OCI-LY1 (cell line): Measurements from ENCODE around the gene SLC16A3.

ENCODE experiments used
- H2AFZ ChIP-seq: fragments of 200-600 bp; sonication (generic), shearing (Covaris generic); 2 replicates; pipeline ENCODE4 v1.6.0; 2014; ENCODE audit warnings: antibody characterized with exemption, mild to moderate bottlenecking, low read length
- H3F3A ChIP-seq: fragments of 200-600 bp; sonication (generic), shearing (Covaris generic); 2 replicates; pipeline ENCODE4 v1.6.0; 2014; ENCODE audit warnings: mild to moderate bottlenecking, antibody characterized with exemption, low read length, moderate library complexity; ENCODE audit not compliant: insufficient read depth
- H3K27ac ChIP-seq: fragments of 200-600 bp; sonication (generic); 2 replicates; pipeline ENCODE4 v1.5.1; 2014; ENCODE audit warnings: low read length, mixed run types, mild to moderate bottlenecking, low read depth; ENCODE audit not compliant: poor library complexity, severe bottlenecking
- H3K27me3 ChIP-seq: fragments of 200-600 bp; sonication (generic); 2 replicates; pipeline ENCODE4 v1.6.0; 2014; ENCODE audit warnings: antibody characterized with exemption, mild to moderate bottlenecking, low read length, moderate library complexity; ENCODE audit not compliant: insufficient read depth
- H3K36me3 ChIP-seq: fragments of 200-600 bp; sonication (generic); 2 replicates; pipeline ENCODE4 v1.6.1; 2014; ENCODE audit warnings: mild to moderate bottlenecking, antibody characterized with exemption, low read length, moderate library complexity, mixed read lengths; ENCODE audit not compliant: insufficient read depth
- H3K4me1 ChIP-seq: fragments of 200-600 bp; sonication (generic); 2 replicates; pipeline ENCODE4 v1.5.1; 2014; ENCODE audit warnings: mild to moderate bottlenecking, low read length, moderate library complexity; ENCODE audit not compliant: insufficient read depth, severe bottlenecking
- H3K4me2 ChIP-seq: fragments of 200-600 bp; sonication (generic), shearing (Covaris generic); 2 replicates; pipeline ENCODE4 v1.6.1; 2014; ENCODE audit warnings: low read length
- H3K4me3 ChIP-seq: fragments of 200-600 bp; sonication (generic); 2 replicates; pipeline ENCODE4 v1.5.1; 2014; ENCODE audit warnings: low read length, low read depth, mild to moderate bottlenecking, mixed read lengths; ENCODE audit not compliant: poor library complexity, severe bottlenecking
- H3K79me2 ChIP-seq: fragments of 200-600 bp; shearing (Covaris generic); 2 replicates; pipeline ENCODE4 v1.6.1; 2016; ENCODE audit warnings: mixed run types, low read length, mixed read lengths; ENCODE audit not compliant: insufficient read depth
- H3K9ac ChIP-seq: fragments of 200-600 bp; sonication (generic), shearing (Covaris generic); 2 replicates; pipeline ENCODE4 v1.6.1; 2014; ENCODE audit warnings: mild to moderate bottlenecking, low read length, mixed read lengths
- H3K9me2 ChIP-seq: fragments of 200-600 bp; sonication (generic), shearing (Covaris generic); 2 replicates; pipeline ENCODE4 v1.6.1; 2014; ENCODE audit warnings: low read depth, mild to moderate bottlenecking, low read length, mixed read lengths
- H3K9me3 ChIP-seq: fragments of 200-600 bp; shearing (Covaris generic); 2 replicates; pipeline ENCODE4 v1.6.1; 2014; ENCODE audit warnings: low read length, mixed read lengths
- H4K20me1 ChIP-seq: fragments of 200-600 bp; sonication (generic), shearing (Covaris generic); 2 replicates; pipeline ENCODE4 v1.6.0; 2016; ENCODE audit warnings: mild to moderate bottlenecking, low read length; ENCODE audit not compliant: insufficient read depth
- CTCF ChIP-seq: fragments of 200-600 bp; sonication (generic), shearing (Covaris generic); IDR thresholded peaks from 2 replicates; pipeline ENCODE4 v1.5.1; 2017; ENCODE audit warnings: mild to moderate bottlenecking, antibody characterized with exemption, low read length, moderate library complexity, mixed read lengths
- EZH2 ChIP-seq: fragments of 200-600 bp; sonication (generic), shearing (Covaris generic); IDR thresholded peaks from 2 replicates; pipeline ENCODE4 v1.8.0; 2017; ENCODE audit warnings: borderline replicate concordance, mixed run types, mild to moderate bottlenecking, antibody characterized with exemption, low read length, moderate library complexity, mixed read lengths

The SLC16A3 gene

GRCh38 chr17:82276938-82277337 lies 48.1 kb downstream of the SLC16A3 start:
- no peak overlapping the region for H2AFZ ChIP-seq
- no peak overlapping the region for H3K9ac ChIP-seq

GRCh38 chr17:82277851-82278250 lies 49.0 kb downstream of the SLC16A3 start:
- H4K20me1 ChIP-seq: no peaks in the 10 kb centered on the region
- no peaks in the 10 kb centered on the region for H3K9me3 ChIP-seq
- no peaks in the 10 kb centered on the region; the same call in 1 of the 2 replicates for H3K79me2 ChIP-seq
- no peak overlapping the region for H3K4me2 ChIP-seq
- H2AFZ ChIP-seq: no peak overlapping the region
- H3K36me3 ChIP-seq: no peaks in the 10 kb centered on the region
- no peak for TF ChIP-seq CTCF
- no peak for TF ChIP-seq EZH2
- no peaks in the 10 kb centered on the region for H3K9me2 ChIP-seq
- H3K4me1 ChIP-seq: peaks cover 35% of the 10 kb centered on the region
- H3K27me3 ChIP-seq: peaks cover 9% of the 10 kb centered on the region
- no peak overlapping the region for H3K27ac ChIP-seq
- no peak overlapping the region for H3K9ac ChIP-seq
- no peak overlapping the region for H3K4me3 ChIP-seq
- H3F3A ChIP-seq: no peaks in the 10 kb centered on the region

More at GRCh38 chr17:82276938-82277337, 48.1 kb downstream of the SLC16A3 start:
- Histone ChIP-seq H3K4me3 (no peak overlapping the region), H3K27me3 (peaks cover 9% of the 10 kb centered on the region), H3K79me2 (peaks cover 7% of the 10 kb centered on the region), H4K20me1 (no peaks in the 10 kb centered on the region), H3K9me2 (no peaks in the 10 kb centered on the region), H3K4me1 (peaks cover 41% of the 10 kb centered on the region), H3K36me3 (peaks cover 4% of the 10 kb centered on the region), H3K27ac (no peak overlapping the region), H3K4me2 (no peak overlapping the region), H3F3A (no peaks in the 10 kb centered on the region), H3K9me3 (no peaks in the 10 kb centered on the region)
- TF ChIP-seq EZH2 (no peak), CTCF (no peak)

- no peaks in the 10 kb centered on the region for H3F3A ChIP-seq
- H3K9me2 ChIP-seq: no peaks in the 10 kb centered on the region
- H3K4me3 ChIP-seq: no peak overlapping the region
- H3K4me1 ChIP-seq: peaks cover 35% of the 10 kb centered on the region
- H4K20me1 ChIP-seq: no peaks in the 10 kb centered on the region
- no peak overlapping the region for H3K4me2 ChIP-seq
- TF ChIP-seq CTCF (no peak), EZH2 (no peak)
- H3K9me3 ChIP-seq: no peaks in the 10 kb centered on the region
- no peak overlapping the region for H3K27ac ChIP-seq
- H3K79me2 ChIP-seq: no peaks in the 10 kb centered on the region
- H2AFZ ChIP-seq: no peak overlapping the region
- no peaks in the 10 kb centered on the region for H3K36me3 ChIP-seq
- H3K9ac ChIP-seq: no peak overlapping the region
- peaks cover 9% of the 10 kb centered on the region for H3K27me3 ChIP-seq
Observed at GRCh38 chr17:82278308-82278707, 49.5 kb downstream of the SLC16A3 start.
